ENCODE results near the gene STARD5. TPM values are rescaled to one million over a fixed set of nuclear protein-coding genes. Genes with fewer than 3 reads are reported as not detected.

Gene STARD5
- total RNA-seq, 2 experiments from 2014 or later, result 6.5 to 20.3 TPM

DNA sequence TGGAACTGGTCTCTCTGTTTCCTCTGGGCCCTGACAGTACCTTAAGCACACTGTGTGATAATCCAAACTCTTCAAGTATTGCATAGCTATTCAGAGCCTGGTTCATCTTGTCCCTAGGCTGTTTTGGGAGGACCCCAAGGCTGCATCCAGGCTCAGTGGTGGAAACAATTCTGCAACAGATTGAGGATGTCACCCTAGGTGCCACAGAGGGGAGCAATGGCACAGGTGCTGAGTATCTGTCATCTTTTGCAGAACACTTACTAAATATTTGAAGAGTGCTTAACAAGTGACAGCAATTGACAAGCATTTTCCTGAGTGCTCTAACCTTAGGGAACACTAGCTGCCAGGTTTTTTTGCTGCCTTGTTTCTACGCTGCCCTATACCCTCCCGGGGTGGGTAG is 27.8 kb downstream of the STARD5 start:
- H3K9me3 ChIP-seq (ENCODE audit: low read length), result no peaks in the 10 kb centered on the region
- intact Hi-C loops (cut with micrococcal nuclease; ENCODE audit: unreplicated experiment), result loop anchor here (2.0 to 10.0 kb wide), 2 partner anchors 29 to 749 kb away; partner anchors contain the start of genes MEX3B and STARD5
- BruUV-seq (replicated peaks), result no TSS peak
- peaks cover 14% of the 10 kb centered on the region; the same call in 1 of the 2 replicates for H4K20me1 ChIP-seq (ENCODE audit: insufficient read depth, low read length)
- peaks cover 45% of the 10 kb centered on the region for H3K79me2 ChIP-seq (ENCODE audit: insufficient read depth, low read depth, low read length)
- peaks cover 38% of the 10 kb centered on the region for H3K36me3 ChIP-seq (ENCODE audit: insufficient read depth, low read length)
- peak overlapping the region; percentile 98 for H3K27ac ChIP-seq (ENCODE audit: low read depth, low read length, poor library complexity, severe bottlenecking)
- DNase-seq (ENCODE audit: low spot score), result peak; percentile 41
- ChIA-PET CTCF (ENCODE audit: unreplicated experiment) (interaction anchor here (0.7 to 2.6 kb wide), 5 partner anchors 10 to 31 kb away, joined by 3 to 10 read pairs (median 3); no protein-coding TSS in a partner anchor), POLR2A (interaction anchor here (0.8 to 2.4 kb wide), 9 partner anchors 9 to 36 kb away, joined by 3 to 15 read pairs (median 4); no protein-coding TSS in a partner anchor)
- no peak for TF ChIP-seq EZH2phosphoT487 (IDR thresholded peaks at IDR 0.05; ENCODE audit: borderline replicate concordance, low read depth, low read length)
- TF ChIP-seq, protein P1, sequence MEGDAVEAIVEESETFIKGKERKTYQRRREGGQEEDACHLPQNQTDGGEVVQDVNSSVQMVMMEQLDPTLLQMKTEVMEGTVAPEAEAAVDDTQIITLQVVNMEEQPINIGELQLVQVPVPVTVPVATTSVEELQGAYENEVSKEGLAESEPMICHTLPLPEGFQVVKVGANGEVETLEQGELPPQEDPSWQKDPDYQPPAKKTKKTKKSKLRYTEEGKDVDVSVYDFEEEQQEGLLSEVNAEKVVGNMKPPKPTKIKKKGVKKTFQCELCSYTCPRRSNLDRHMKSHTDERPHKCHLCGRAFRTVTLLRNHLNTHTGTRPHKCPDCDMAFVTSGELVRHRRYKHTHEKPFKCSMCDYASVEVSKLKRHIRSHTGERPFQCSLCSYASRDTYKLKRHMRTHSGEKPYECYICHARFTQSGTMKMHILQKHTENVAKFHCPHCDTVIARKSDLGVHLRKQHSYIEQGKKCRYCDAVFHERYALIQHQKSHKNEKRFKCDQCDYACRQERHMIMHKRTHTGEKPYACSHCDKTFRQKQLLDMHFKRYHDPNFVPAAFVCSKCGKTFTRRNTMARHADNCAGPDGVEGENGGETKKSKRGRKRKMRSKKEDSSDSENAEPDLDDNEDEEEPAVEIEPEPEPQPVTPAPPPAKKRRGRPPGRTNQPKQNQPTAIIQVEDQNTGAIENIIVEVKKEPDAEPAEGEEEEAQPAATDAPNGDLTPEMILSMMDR (conservative IDR thresholded peaks at IDR 0.05; ENCODE audit: low read length), result 0 out of 2 replicates have a peak, but pooled peaks have one; percentile 26
- peak overlapping the region; percentile 15; the same call in 1 of the 2 replicates for H2AFZ ChIP-seq (ENCODE audit: low read length)
- peak overlapping the region; percentile 92 for H3K4me3 ChIP-seq (ENCODE audit: low read depth, low read length, poor library complexity, severe bottlenecking)
- H3K4me1 ChIP-seq (ENCODE audit: insufficient read depth, low read length, poor library complexity, severe bottlenecking), result peaks cover 73% of the 10 kb centered on the region
- H3K4me2 ChIP-seq (ENCODE audit: low read length), result peak overlapping the region; percentile 91
- no peaks in the 10 kb centered on the region for H3K9me2 ChIP-seq (ENCODE audit: insufficient read depth, low read length)

DNA sequence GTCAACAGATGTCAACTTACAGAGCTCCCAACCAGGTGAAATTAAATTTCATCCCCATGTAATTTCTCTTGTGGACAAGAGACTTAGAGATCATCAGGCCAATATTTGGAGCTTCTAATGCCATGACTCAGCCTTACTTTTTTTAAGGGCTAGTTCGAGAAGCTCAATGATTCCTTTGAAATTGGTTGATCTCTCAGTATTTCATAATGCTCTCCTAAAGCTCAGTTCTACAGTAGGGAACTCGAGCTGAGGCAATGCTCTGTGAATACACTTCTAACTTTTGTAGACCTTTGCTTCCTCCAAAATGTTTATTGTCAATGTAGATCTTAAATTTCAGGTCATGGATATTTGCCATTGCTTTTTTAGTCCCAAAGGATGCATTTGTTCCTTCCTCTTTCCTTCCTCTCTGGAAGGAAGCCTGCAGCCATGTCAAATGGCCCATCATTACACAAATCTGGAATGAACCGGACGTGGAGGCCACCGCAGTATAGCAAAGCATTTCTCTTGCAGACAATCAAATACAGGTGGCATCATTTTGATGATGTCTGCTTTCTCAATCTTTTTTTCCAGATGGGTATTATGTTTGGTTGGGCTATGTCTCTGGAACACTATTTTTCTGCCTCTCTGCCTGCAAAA is 28.3 kb downstream of the STARD5 start:
- CTCF ChIA-PET (ENCODE audit: unreplicated experiment), result interaction anchor here (0.8 to 2.6 kb wide), 4 partner anchors 17 to 32 kb away, joined by 3 to 10 read pairs (median 5); no protein-coding TSS in a partner anchor
- POLR2A ChIA-PET, result interaction anchor here (0.7 to 2.4 kb wide), 12 partner anchors 9 to 36 kb away, joined by 3 to 15 read pairs (median 4); partner anchors contain the start of gene STARD5
- BruUV-seq (replicated peaks), result no TSS peak
- Histone ChIP-seq H3K79me2 (ENCODE audit: insufficient read depth, low read depth, low read length) (peaks cover 39% of the 10 kb centered on the region), H3K4me2 (ENCODE audit: low read length) (peak overlapping the region; percentile 91), H3K9me2 (ENCODE audit: insufficient read depth, low read length) (no peaks in the 10 kb centered on the region), H2AFZ (ENCODE audit: low read length) (peak overlapping the region; percentile 15; the same call in 1 of the 2 replicates), H3K27ac (ENCODE audit: low read depth, low read length, poor library complexity, severe bottlenecking) (peak overlapping the region; percentile 98), H3K4me1 (ENCODE audit: insufficient read depth, low read length, poor library complexity, severe bottlenecking) (peaks cover 73% of the 10 kb centered on the region), H4K20me1 (ENCODE audit: insufficient read depth, low read length) (peaks cover 8% of the 10 kb centered on the region; the same call in 1 of the 2 replicates), H3K4me3 (ENCODE audit: low read depth, low read length, poor library complexity, severe bottlenecking) (peak overlapping the region; percentile 92), H3K9me3 (ENCODE audit: low read length) (no peaks in the 10 kb centered on the region), H3K36me3 (ENCODE audit: insufficient read depth, low read length) (peaks cover 32% of the 10 kb centered on the region)
- intact Hi-C loops (cut with micrococcal nuclease; ENCODE audit: unreplicated experiment), result loop anchor here (2.0 to 10.0 kb wide), 2 partner anchors 29 to 749 kb away; partner anchors contain the start of genes MEX3B and STARD5
- DNase-seq (ENCODE audit: low spot score), result peak; percentile 45
- TF ChIP-seq, protein P1 (conservative IDR thresholded peaks at IDR 0.05; ENCODE audit: low read length), result no peak
- TF ChIP-seq EZH2phosphoT487 (IDR thresholded peaks at IDR 0.05; ENCODE audit: borderline replicate concordance, low read depth, low read length), result no peak
